Hepatocyte (in vitro differentiated cells): ENCODE measurements around the gene SLC25A22.

Experiments used
- EZH2 ChIP-seq: fragments of 200-600 bp; sonication (generic); IDR thresholded peaks from 2 replicates; pipeline ENCODE4 v1.6.1; 2016; ENCODE audit warnings: antibody characterized with exemption, mild to moderate bottlenecking, borderline replicate concordance
- TF ChIP-seq, protein P1 (sequence below): fragments of 200-600 bp; sonication (generic); IDR thresholded peaks from 2 replicates; pipeline ENCODE4 v1.5.1; 2016; ENCODE audit warnings: antibody characterized with exemption, mild to moderate bottlenecking; ENCODE audit not compliant: poor library complexity

DNA sequence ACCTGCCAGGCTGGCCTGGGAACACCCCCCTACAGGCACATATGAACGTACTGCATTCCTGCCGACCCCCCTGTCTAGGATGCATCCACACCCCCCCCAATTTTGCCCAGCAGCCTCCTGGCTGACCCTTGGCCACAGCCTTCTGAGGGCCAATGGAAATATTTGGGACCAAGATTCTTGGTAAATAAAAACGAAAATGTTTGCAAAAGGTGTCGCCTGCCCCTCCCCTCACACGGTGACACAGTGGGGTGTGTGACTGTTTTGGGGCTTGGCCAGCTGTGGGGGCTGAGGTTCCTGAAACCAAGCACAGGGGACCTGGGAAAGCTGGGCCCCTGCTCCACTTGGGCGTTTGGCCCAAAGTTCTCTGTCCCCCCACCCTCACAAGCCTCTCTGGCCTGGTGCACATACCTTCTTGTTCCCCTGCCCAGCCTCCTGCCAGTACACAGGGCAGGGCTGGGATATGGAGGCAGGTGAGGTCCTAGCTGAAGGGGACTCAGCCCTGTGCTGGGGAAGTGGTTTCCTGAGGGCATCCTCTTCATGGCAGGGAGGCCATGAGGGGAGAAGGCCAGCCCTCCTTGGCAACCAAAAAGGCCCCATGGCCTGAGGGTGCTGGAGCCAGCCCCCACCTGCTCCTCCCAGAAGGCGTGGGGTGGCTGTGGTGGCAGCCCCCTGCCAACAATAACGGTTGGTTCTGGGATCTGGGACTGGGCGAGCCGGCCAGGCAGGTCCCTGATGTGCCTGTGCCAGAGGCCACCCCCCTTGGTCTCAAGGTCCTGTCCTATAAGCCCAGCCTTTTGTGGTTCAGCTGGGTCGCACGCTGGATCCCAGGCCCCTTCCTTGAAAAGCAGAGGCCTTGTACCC is 27.5 kb upstream of the SLC25A22 start:
- TF ChIP-seq EZH2, result no peak
- TF ChIP-seq, protein P1, sequence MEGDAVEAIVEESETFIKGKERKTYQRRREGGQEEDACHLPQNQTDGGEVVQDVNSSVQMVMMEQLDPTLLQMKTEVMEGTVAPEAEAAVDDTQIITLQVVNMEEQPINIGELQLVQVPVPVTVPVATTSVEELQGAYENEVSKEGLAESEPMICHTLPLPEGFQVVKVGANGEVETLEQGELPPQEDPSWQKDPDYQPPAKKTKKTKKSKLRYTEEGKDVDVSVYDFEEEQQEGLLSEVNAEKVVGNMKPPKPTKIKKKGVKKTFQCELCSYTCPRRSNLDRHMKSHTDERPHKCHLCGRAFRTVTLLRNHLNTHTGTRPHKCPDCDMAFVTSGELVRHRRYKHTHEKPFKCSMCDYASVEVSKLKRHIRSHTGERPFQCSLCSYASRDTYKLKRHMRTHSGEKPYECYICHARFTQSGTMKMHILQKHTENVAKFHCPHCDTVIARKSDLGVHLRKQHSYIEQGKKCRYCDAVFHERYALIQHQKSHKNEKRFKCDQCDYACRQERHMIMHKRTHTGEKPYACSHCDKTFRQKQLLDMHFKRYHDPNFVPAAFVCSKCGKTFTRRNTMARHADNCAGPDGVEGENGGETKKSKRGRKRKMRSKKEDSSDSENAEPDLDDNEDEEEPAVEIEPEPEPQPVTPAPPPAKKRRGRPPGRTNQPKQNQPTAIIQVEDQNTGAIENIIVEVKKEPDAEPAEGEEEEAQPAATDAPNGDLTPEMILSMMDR, result no peak
